Cardiac fibroblast (primary cell): Measurements from ENCODE around the gene SCAF1.
"Not testable (repeated sequence)": the region's sequence is repeated elsewhere in the genome, so short reads cannot be mapped to it uniquely, and the experiment has no call there.

Source experiments
- DNase-seq, 2 donors: peaks; one replicate each; pipeline versions ENCODE4 v3.0.0 to v3.0.0-alpha.2; 2010; ENCODE audit warnings: low read depth in 2 of 2
- H3K4me3 ChIP-seq, 2 donors: replicated peaks in 1 of 2; 1 replicate in 1 of 2; 2 replicates in 1 of 2; pipeline ENCODE4 v1.5.1; 2011; ENCODE audit warnings: low read depth in 2 of 2, low read length in 2 of 2, mild to moderate bottlenecking in 2 of 2, moderate library complexity in 1 of 2
- TF ChIP-seq, protein P1 (sequence below): IDR thresholded peaks from one replicate; pipeline ENCODE4 v1.5.1; 2011; ENCODE audit warnings: low read depth, mild to moderate bottlenecking, low read length, inconsistent platforms

SCAF1 gene

DNA sequence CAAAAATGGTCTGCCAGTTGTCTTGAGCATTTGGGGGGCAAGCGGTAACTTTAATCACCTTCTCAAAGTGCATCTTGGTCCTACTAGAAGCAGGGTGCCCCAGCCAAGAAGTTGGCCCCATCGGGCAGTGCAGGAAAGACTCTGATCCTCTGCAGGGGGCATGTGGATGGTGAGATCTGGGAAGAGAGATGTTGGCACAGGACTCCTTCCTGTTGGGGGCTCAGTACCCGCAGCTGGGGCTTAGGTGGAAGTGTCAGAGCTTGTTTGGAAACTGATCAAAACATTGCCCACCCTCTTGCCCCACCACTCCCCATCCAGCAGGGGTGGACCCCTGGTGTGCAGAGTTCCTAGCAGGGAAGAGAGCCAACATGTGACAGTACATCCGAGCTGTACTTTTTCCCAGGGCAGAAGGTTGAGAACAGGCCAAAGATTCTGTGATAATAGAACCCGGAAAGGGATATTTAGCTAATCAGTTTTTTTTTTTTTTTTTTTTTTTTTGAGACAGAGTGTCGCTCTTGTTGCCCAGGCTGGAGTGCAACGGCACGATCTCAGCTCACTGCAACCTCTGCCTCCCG is 10.9 kb upstream of the SCAF1 start:
- H3K4me3 ChIP-seq: no peak overlapping the region
- TF ChIP-seq, protein P1, sequence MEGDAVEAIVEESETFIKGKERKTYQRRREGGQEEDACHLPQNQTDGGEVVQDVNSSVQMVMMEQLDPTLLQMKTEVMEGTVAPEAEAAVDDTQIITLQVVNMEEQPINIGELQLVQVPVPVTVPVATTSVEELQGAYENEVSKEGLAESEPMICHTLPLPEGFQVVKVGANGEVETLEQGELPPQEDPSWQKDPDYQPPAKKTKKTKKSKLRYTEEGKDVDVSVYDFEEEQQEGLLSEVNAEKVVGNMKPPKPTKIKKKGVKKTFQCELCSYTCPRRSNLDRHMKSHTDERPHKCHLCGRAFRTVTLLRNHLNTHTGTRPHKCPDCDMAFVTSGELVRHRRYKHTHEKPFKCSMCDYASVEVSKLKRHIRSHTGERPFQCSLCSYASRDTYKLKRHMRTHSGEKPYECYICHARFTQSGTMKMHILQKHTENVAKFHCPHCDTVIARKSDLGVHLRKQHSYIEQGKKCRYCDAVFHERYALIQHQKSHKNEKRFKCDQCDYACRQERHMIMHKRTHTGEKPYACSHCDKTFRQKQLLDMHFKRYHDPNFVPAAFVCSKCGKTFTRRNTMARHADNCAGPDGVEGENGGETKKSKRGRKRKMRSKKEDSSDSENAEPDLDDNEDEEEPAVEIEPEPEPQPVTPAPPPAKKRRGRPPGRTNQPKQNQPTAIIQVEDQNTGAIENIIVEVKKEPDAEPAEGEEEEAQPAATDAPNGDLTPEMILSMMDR: no peak
- DNase-seq: peak in 1 of 2 donors; percentile 25

DNA sequence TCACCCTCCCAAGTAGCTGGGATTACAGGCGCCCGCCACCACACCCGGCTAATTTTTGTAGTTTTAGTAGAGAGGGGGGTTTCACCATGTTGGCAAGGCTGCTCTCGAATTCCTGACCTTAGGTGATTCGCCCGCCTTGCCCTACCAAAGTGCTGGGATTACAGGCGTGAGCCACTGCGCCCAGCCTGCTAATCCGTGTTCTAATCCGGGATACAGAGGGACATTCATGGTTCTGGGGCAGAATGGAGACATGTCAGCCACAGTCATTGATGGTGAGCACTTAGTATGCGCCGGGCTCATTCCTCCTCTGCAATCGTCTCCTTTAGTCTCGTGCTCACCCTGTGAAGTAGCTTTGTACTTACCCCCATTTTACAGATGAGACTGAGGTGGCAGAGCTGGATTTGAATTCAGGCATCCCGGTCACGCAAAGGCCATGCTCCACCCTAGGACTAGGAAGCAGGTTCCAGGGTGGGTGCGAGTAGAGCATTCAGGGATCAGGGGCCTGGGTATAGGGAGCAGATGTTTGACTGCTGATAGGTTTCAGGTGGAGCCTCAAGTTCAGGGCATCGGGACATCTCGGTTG is 10.3 kb upstream of the SCAF1 start:
- TF ChIP-seq, protein P1: no peak
- no peak overlapping the region for H3K4me3 ChIP-seq
- DNase-seq: no peak

DNA sequence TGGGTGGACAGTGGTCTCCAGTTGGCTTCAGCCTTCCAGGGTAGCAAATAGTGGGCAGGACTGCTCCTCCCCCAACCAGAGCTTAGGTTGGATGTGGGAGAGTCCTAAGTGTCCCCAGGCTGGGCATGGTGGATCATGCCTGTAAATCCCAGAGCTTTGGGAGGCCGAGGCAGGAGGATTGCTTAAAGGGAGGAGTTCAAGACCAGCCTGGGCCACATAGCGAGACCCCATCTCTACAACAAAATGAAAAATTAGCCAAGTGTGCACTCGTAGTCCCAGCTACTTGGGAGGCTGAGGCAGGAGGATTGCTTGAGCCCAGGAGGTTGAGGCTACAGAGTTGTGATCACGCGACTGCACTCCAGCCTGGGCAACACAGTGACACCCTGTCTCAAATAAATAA is 9.4 kb upstream of the SCAF1 start:
- DNase-seq: no peak
- no peak overlapping the region for H3K4me3 ChIP-seq
- TF ChIP-seq, protein P1: no peak

DNA sequence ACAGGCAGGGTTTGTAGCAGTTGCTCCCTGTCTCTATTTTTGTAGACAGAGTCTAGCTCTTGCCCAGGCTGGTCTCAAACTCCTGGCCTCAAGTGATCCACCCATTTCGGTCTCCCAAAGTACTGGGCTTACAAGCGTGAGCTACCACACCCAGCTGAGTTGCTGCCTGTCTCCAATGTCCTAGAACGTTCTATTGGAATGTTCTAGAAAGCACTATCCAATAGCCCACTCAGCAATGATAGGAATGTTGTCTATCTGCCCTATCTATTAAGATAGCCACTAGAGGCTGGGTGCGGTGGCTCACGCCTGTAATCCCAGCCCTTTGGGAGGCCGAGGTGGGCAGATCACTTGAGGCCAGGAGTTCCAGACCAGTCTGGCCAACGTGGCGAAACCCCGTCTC is 8.7 kb upstream of the SCAF1 start:
- not testable (repeated sequence) for H3K4me3 ChIP-seq

DNA sequence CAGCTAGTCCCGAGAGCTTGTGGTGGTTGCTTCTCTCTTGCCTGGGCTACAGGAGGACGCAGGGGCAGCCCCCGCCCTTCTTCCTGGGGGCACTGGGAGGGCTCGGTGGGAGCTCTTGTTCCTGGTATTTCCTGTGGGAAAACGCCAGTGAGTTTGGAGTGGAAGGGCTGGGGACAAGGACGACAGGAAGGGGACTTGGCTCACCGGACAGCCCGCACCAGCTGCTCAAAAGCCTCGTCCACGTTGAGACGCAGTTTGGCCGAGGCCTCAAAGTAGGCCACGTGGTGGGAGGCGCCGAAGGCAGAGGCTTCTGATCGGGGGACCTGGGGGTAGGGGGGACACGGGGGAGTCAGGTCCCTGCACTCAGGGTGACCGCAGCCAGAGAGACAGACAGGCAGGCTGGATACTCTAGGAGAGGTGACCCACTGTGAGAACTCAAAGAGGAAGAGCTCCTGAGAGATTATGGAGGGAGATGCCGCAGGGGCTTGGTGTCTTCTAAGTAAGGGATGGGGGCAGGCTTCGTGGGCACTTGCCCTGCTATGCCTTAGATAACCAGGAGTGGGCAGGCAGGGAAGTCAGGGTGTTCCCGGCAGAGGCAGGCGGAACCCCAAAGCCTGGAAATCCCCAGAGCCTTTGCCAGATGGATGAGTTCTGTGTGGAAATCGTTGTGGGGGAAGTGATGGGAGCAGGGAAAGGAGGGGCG is 6.3 kb upstream of the SCAF1 start:
- TF ChIP-seq, protein P1: no peak
- H3K4me3 ChIP-seq: no peak overlapping the region
- DNase-seq: peak in 1 of 2 donors; percentile 29

More for the DNA sequence above, 8.7 kb upstream of the SCAF1 start:
- DNase-seq: peak; percentile 37 to 39

DNA sequence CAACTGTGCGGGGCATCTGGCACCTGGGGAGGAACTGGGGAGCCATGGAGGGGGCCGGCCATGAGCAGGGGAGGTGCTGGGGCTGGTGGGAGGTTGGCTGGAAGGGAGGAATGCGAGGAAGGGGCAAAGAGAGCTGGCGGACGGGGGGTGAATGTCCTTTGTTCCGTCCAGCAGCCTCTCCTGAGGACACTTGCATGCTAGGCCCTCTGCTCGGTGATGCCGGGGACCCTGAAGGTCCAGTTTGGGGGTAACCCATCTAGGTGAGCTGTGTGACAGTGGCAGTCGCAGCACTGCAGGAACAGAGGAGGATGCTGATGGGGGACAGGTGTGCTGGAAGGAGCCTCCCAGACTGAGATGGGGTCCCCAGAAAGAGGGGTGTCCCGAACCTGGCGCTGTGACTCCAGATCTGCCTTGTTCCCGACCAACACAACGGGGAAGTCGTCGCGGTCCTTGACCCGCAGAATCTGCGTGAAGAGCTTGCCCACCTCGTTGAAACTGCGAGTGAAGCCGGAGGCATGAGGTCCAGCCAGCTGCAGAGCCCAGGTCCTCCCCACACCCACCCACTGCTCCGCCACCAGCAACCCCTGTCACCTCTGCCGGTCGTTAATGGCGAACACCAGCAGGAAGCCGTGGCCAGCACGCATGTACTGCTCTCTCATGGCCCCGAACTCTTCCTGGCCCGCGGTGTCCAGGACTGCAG is 5.6 kb upstream of the SCAF1 start:
- no peak overlapping the region for H3K4me3 ChIP-seq
- TF ChIP-seq, protein P1: no peak
- DNase-seq: no peak
